ENCODE data around the gene IFIT1B. TPM values are rescaled to one million over a fixed set of nuclear protein-coding genes. Genes with fewer than 3 reads are reported as not detected.
"Not testable (repeated sequence)": the region's sequence is repeated elsewhere in the genome, so short reads cannot be mapped to it uniquely, and the experiment has no call there.

Gene IFIT1B, protein sequence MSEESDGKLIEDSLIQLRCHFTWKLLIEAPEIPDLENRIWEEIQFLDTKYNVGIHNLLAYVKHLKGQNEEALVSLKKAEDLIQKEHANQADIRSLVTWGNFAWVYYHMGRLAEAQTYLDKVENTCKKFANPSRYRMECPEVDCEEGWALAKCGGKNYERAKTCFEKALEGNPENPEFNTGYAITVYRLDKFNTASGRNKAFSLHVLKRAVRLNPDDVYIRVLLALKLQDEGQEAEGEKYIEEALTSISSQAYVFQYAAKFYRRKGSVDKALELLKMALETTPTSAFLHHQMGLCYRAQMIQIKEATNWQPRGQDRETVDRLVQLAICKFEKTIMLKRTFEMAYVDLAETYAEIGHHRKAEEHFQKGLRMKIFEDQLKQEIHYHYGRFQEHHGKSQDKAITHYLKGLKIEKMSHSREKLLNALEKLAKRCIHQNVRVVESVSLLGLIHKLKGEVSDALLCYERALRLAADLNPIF
- total RNA-seq (2014; rRNA removed; shearing (Covaris generic)) = not detected in 2 replicates

- Histone ChIP-seq H3K27me3 (replicated peaks) (no peaks in the 10 kb centered on the region), H3K27ac (no peak within 1 kb of the TSS), H3K36me3 (no peaks in the 10 kb centered on the region)
These were observed at the start of gene IFIT1B for GRCh38 chr10:89377705-89378637. TSS of gene IFIT1B (plus strand) at chr10:89378056. CDS start at chr10:89378136, 80 bp downstream.

DNA sequence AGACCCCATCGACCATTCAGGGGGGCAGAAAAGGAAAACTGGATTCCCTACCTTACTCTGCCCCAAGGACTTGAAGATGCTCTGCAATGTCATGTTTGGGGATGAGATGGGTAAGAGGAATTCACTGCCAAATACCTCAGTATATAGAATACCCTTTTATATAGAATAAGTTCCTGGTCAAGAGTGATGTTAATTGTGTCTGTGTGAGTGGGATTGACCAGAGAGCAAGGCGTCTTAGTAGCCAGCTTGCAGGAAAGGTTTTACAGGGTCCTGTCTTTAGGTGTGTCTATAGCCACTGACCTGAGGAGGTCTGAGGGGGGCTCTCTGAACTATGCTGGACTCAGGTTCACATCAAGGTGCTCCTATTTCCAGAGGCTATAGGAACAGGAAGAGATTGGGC, 48.7 kb upstream of the IFIT1B start:
- Histone ChIP-seq H3K27me3 (replicated peaks) (no peaks in the 10 kb centered on the region), H3K27ac (no peak overlapping the region; the same call in 1 of the 2 replicates), H3K36me3 (no peaks in the 10 kb centered on the region), H3K4me1 (replicated peaks) (peaks cover 40% of the 10 kb centered on the region), H3K4me3 (no peak overlapping the region), H3K9me3 (replicated peaks) (no peaks in the 10 kb centered on the region)
- no peak for DNase-seq (ENCODE audit: low read depth in 1 of 2, low spot score in 2 of 2)

More at GRCh38 chr10:89377705-89378637, at the start of gene IFIT1B:
- H3K4me1 ChIP-seq (replicated peaks) = peaks cover 18% of the 10 kb centered on the region
- no peaks in the 10 kb centered on the region for H3K9me3 ChIP-seq (replicated peaks)
- DNase-seq (ENCODE audit: low read depth in 1 of 2, low spot score in 2 of 2) = no peak
- no peak within 1 kb of the TSS for H3K4me3 ChIP-seq

DNA sequence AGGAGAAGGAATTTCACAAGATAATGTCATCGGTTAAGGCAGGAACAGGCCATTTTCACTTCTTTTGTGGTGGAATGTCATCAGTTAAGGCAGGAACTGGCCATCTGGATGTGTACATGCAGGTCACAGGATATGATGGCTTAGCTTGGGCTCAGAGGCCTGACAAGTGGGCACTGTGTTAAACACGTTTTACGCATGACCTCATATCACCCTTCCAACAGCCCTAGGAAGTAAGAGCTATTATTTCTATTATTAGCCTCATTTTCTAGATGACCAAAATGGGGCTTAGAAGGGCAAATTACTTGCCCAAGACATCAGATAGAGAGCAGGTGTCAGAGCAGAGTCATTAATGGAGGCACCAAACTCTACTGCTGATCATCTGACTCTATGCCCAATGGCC, 47.8 kb upstream of the IFIT1B start:
- H3K9me3 ChIP-seq (replicated peaks); DNase-seq (ENCODE audit: low read depth in 1 of 2, low spot score in 2 of 2); H3K27ac ChIP-seq; H3K36me3 ChIP-seq; H3K27me3 ChIP-seq (replicated peaks); H3K4me3 ChIP-seq: not testable (repeated sequence)
- peaks cover 40% of the 10 kb centered on the region for H3K4me1 ChIP-seq (replicated peaks)

GRCh38 chr10:89330537-89331212, 47.2 kb upstream of the IFIT1B start:
- no peaks in the 10 kb centered on the region for H3K9me3 ChIP-seq (replicated peaks)
- H3K4me1 ChIP-seq (replicated peaks) = peaks cover 40% of the 10 kb centered on the region
- no peaks in the 10 kb centered on the region for H3K27me3 ChIP-seq (replicated peaks)
- no peaks in the 10 kb centered on the region for H3K36me3 ChIP-seq
- H3K27ac ChIP-seq = no peak overlapping the region
- H3K4me3 ChIP-seq = no peak overlapping the region
- no peak for DNase-seq (ENCODE audit: low read depth in 1 of 2, low spot score in 2 of 2)

DNA sequence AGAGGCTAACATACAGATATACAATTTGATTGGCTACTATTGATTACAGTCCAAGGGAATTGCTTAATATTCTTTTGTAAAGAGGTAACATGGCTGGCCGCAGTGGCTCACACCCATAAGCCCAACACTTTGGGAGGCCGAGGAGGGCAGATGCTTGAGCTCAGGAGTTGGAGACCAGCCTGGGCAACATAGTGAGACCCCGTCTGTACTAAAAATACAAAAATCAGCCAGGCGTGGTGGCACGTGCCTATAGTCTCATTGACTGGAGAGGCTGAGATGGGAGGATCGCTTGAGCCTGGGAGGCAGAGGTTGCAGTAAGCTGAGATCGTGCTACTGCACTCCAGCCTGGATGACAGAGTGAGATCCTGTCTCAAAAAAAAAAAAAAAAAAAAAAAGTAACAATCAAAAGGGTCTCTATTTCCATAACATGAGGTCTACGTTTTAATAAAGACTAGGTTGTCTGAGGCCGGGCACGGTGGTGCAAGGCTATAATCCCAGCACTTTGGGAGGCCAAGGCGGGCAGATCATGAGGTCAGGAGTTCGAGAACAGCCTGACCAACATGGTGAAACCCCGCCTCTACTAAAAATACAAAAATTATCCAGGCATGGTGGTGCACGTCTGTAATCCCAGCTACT, 46.3 kb upstream of the IFIT1B start:
- H3K36me3 ChIP-seq; H3K9me3 ChIP-seq (replicated peaks); H3K27me3 ChIP-seq (replicated peaks); DNase-seq (ENCODE audit: low read depth in 1 of 2, low spot score in 2 of 2): not testable (repeated sequence)
- Histone ChIP-seq H3K27ac (peak overlapping the region; percentile 62), H3K4me3 (peak overlapping the region; percentile 24), H3K4me1 (replicated peaks) (peaks cover 40% of the 10 kb centered on the region)

DNA sequence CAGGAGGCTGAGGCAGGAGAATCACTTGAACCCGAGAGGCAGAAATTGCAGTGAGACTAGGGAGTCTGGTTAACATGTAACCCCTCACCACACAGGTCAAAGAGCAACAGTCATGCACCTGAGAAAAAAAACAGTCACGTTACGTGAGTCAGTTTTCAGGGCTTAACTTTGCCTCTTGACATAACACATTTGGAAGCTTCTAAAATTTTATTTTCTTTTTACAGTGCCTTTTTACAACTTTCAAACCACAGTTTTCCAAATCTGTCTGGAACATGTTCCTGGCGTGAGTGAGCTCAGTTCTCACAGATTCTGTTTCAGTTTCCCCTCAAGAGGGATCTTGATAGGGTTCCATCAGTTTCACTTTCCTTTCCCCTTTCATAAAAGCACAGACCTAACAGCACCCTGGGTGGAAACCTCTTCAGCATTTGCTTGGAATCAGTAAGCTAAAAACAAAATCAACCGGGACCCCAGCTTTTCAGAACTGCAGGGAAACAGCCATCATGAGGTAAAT, 45.7 kb upstream of the IFIT1B start:
- H3K27ac ChIP-seq = peak overlapping the region; percentile 62
- peak in 1 of 2 experiments; percentile 65 for DNase-seq (ENCODE audit: low read depth in 1 of 2, low spot score in 2 of 2)

DNA sequence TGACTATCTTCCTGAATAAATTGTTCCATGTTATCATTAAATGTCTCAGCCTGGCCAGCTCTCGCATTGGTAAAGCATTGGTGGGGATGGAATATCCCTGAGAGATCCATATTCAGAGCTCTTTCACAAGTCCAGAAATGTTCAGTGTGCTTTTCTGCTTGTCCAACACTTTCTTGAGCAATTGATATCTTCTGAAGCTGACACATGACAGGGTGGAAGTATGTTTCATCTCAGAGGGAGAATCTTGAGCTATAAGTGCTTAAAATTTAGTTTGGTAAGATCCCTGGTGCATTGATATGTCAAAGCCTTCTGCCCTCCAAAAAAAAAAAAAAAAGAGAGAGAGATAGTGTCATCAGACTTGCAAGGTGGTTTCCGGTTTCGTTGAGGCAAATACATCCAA, 42.6 kb upstream of the IFIT1B start:
- Histone ChIP-seq H3K4me1 (replicated peaks) (peaks cover 28% of the 10 kb centered on the region), H3K27ac (no peak overlapping the region), H3K4me3 (no peak overlapping the region), H3K36me3 (peaks cover 19% of the 10 kb centered on the region), H3K9me3 (replicated peaks) (no peaks in the 10 kb centered on the region), H3K27me3 (replicated peaks) (no peaks in the 10 kb centered on the region)
- DNase-seq (ENCODE audit: low read depth in 1 of 2, low spot score in 2 of 2) = no peak

More for the DNA sequence above, 45.7 kb upstream of the IFIT1B start:
- H3K27me3 ChIP-seq (replicated peaks) = no peaks in the 10 kb centered on the region
- no peaks in the 10 kb centered on the region for H3K36me3 ChIP-seq
- H3K4me1 ChIP-seq (replicated peaks) = peaks cover 34% of the 10 kb centered on the region
- no peaks in the 10 kb centered on the region for H3K9me3 ChIP-seq (replicated peaks)
- peak overlapping the region; percentile 24 for H3K4me3 ChIP-seq

DNA sequence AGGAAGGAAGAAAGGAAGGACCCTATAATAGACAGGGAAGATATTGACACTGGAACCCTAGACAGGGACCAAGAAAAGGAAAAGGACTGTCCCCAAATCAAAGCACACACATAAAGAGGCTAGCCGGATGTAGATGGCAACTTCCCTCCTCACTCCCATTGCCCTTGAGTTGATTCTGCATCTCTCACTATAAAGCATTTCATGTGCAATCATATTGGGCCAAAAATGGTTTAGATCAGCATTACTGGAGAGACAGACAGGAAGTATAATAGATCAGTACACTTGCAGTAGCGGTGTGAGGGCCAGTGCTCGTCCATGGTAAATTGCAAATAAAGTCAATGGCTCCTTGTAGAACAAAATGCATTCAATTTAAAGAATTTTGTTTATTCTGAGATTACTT, 41.6 kb upstream of the IFIT1B start:
- Histone ChIP-seq H3K27me3 (replicated peaks) (no peaks in the 10 kb centered on the region), H3K9me3 (replicated peaks) (no peaks in the 10 kb centered on the region), H3K27ac (no peak overlapping the region), H3K36me3 (peaks cover 19% of the 10 kb centered on the region), H3K4me3 (no peak overlapping the region), H3K4me1 (replicated peaks) (peaks cover 28% of the 10 kb centered on the region)
- DNase-seq (ENCODE audit: low read depth in 1 of 2, low spot score in 2 of 2) = no peak

- H3K9me3 ChIP-seq (replicated peaks) = no peaks in the 10 kb centered on the region
- no peaks in the 10 kb centered on the region for H3K27me3 ChIP-seq (replicated peaks)
- peaks cover 28% of the 10 kb centered on the region for H3K4me1 ChIP-seq (replicated peaks)
- H3K36me3 ChIP-seq = peaks cover 19% of the 10 kb centered on the region
- H3K27ac ChIP-seq = no peak overlapping the region; the same call in 1 of the 2 replicates
- no peak overlapping the region for H3K4me3 ChIP-seq
- DNase-seq (ENCODE audit: low read depth in 1 of 2, low spot score in 2 of 2) = peak in 1 of 2 experiments; percentile 27
These were observed 40.4 kb upstream of the IFIT1B start for GRCh38 chr10:89337484-89337883.

- Histone ChIP-seq H3K4me3 (no peak overlapping the region), H3K36me3 (peaks cover 19% of the 10 kb centered on the region), H3K9me3 (replicated peaks) (no peaks in the 10 kb centered on the region), H3K27ac (no peak overlapping the region), H3K4me1 (replicated peaks) (peaks cover 19% of the 10 kb centered on the region), H3K27me3 (replicated peaks) (no peaks in the 10 kb centered on the region)
- DNase-seq (ENCODE audit: low read depth in 1 of 2, low spot score in 2 of 2) = no peak
These were observed 39.1 kb upstream of the IFIT1B start for GRCh38 chr10:89338713-89339112.

DNA sequence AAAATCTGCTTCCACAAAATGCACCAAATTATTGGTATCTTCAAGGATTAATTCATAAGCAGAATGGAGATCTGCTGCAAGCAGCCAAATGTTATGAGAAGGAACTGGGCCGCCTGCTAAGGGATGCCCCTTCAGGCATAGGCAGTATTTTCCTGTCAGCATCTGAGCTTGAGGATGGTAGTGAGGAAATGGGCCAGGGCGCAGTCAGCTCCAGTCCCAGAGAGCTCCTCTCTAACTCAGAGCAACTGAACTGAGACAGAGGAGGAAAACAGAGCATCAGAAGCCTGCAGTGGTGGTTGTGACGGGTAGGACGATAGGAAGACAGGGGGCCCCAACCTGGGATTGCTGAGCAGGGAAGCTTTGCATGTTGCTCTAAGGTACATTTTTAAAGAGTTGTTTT, 38.0 kb upstream of the IFIT1B start:
- no peaks in the 10 kb centered on the region for H3K27me3 ChIP-seq (replicated peaks)
- no peak for DNase-seq (ENCODE audit: low read depth in 1 of 2, low spot score in 2 of 2)
- H3K4me1 ChIP-seq (replicated peaks) = peaks cover 14% of the 10 kb centered on the region
- no peak overlapping the region for H3K27ac ChIP-seq
- H3K9me3 ChIP-seq (replicated peaks) = no peaks in the 10 kb centered on the region
- H3K36me3 ChIP-seq = peaks cover 19% of the 10 kb centered on the region
- no peak overlapping the region for H3K4me3 ChIP-seq

GRCh38 chr10:89341649-89342048, 36.2 kb upstream of the IFIT1B start:
- Histone ChIP-seq H3K27ac (no peak overlapping the region), H3K9me3 (replicated peaks) (no peaks in the 10 kb centered on the region), H3K4me3 (no peak overlapping the region), H3K27me3 (replicated peaks) (no peaks in the 10 kb centered on the region), H3K36me3 (peaks cover 19% of the 10 kb centered on the region), H3K4me1 (replicated peaks) (peaks cover 14% of the 10 kb centered on the region)
- no peak for DNase-seq (ENCODE audit: low read depth in 1 of 2, low spot score in 2 of 2)
